NCI-H82 treated with DMSO at 0.1 percent for 48 hours (cell line): ENCODE measurements around the gene HOXC11.

ENCODE experiments used
- DNase-seq: peaks from one replicate; lab custom pipeline; 2025; ENCODE audit not compliant: unreplicated experiment; lab: John Stamatoyannopoulos, UW

Gene HOXC11

GRCh38 chr12:54007538-54008259 lies 34.8 kb downstream of the HOXC11 start:
- DNase-seq, result no peak

- no peak for DNase-seq
Observed at GRCh38 chr12:54008260-54008552, 35.3 kb downstream of the HOXC11 start.

GRCh38 chr12:54009171-54010052 lies 36.5 kb downstream of the HOXC11 start:
- no peak for DNase-seq

GRCh38 chr12:54010053-54010971 lies 37.4 kb downstream of the HOXC11 start:
- DNase-seq, result no peak

GRCh38 chr12:54010972-54011664 lies 38.2 kb downstream of the HOXC11 start:
- no peak for DNase-seq

GRCh38 chr12:54011665-54012532 lies 39.0 kb downstream of the HOXC11 start:
- DNase-seq, result no peak

- no peak for DNase-seq
Observed at GRCh38 chr12:54012631-54013409, 39.9 kb downstream of the HOXC11 start.

- no peak for DNase-seq
Observed at GRCh38 chr12:54014377-54015017, 41.6 kb downstream of the HOXC11 start.

GRCh38 chr12:54015018-54015931 lies 42.3 kb downstream of the HOXC11 start:
- DNase-seq, result no peak

- no peak for DNase-seq
Observed at GRCh38 chr12:54016051-54016450, 43.1 kb downstream of the HOXC11 start.

GRCh38 chr12:54016478-54016964 lies 43.6 kb downstream of the HOXC11 start:
- DNase-seq, result no peak

- peak; percentile 80 for DNase-seq
Observed at GRCh38 chr12:54017027-54017788, 44.3 kb downstream of the HOXC11 start.

- DNase-seq, result peak; percentile 93
Observed at GRCh38 chr12:54017878-54018467, 45.0 kb downstream of the HOXC11 start.

- peak; percentile 42 for DNase-seq
Observed at GRCh38 chr12:54018468-54018984, 45.6 kb downstream of the HOXC11 start.

GRCh38 chr12:54019091-54019811 lies 46.3 kb downstream of the HOXC11 start:
- no peak for DNase-seq
